Mammary epithelial cell (primary cell): Measurements from ENCODE around the gene CMSS1.

ENCODE experiments used
- EZH2 ChIP-seq: IDR thresholded peaks from 2 replicates; pipeline ENCODE4 v1.6.1; 2012; ENCODE audit warnings: low read length, inconsistent platforms, borderline replicate concordance
- TF ChIP-seq, protein P1 (sequence below), 2 donors: IDR thresholded peaks in 1 of 2; conservative IDR thresholded peaks in 1 of 2; 2 replicates each; pipeline ENCODE4 v1.5.1; 2011 to 2012; ENCODE audit warnings: inconsistent platforms in 2 of 2, low read length in 2 of 2, mild to moderate bottlenecking in 2 of 2, control low read depth in 1 of 2, low read depth in 1 of 2; ENCODE audit not compliant: insufficient read depth in 1 of 2; ENCODE audit errors: extremely low read depth in 1 of 2

DNA sequence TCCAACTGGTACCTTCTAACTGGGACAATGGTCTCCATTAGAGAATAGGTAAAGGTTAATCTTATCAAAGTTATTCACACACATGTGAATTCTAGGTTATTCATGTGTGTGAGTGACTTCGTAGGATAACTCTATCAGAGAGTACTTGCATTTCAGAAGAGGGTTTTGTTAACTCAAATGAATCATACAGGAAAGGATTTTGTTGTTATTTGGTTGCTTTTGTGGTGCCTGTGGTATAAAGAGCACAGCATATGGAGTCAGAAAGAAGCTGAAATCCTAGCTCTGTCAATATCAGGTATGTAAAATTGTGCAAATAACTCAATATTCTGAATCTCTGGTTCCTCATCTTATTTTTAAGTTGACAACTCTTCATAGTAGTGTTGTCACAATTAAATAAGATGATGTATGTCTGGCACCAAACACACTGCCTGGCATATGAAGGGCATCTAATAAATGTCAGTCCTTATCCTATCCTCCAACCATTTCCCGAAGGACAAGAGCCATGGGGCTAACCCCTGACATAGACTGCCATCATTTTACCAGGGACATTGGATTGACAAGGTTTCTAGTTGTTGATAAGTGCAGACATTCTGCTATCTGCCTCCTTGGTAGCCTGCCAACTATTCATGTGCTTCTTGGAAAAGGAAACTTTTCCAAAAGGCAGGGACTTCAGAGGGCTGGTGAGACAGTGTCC is 48.7 kb upstream of the CMSS1 start:
- TF ChIP-seq, protein P1, sequence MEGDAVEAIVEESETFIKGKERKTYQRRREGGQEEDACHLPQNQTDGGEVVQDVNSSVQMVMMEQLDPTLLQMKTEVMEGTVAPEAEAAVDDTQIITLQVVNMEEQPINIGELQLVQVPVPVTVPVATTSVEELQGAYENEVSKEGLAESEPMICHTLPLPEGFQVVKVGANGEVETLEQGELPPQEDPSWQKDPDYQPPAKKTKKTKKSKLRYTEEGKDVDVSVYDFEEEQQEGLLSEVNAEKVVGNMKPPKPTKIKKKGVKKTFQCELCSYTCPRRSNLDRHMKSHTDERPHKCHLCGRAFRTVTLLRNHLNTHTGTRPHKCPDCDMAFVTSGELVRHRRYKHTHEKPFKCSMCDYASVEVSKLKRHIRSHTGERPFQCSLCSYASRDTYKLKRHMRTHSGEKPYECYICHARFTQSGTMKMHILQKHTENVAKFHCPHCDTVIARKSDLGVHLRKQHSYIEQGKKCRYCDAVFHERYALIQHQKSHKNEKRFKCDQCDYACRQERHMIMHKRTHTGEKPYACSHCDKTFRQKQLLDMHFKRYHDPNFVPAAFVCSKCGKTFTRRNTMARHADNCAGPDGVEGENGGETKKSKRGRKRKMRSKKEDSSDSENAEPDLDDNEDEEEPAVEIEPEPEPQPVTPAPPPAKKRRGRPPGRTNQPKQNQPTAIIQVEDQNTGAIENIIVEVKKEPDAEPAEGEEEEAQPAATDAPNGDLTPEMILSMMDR (conservative IDR thresholded peaks at IDR 0.05 in 1 of 2, IDR thresholded peaks at IDR 0.05 in 1 of 2; ENCODE audit: extremely low read depth in 1 of 2, insufficient read depth in 1 of 2, low read depth in 1 of 2, low read length in 2 of 2): no peak
- TF ChIP-seq EZH2: no peak
